Lung (tissue), 12 donors: Measurements from ENCODE around the gene MINAR1. TPM values are rescaled to one million over a fixed set of nuclear protein-coding genes. Genes with fewer than 3 reads are reported as not detected.

Experiments used
- ATAC-seq: fragments of 200-7000 bp; cut with Tn5 transposase; one replicate; pipeline ENCODE4 v1.9.1; 2020; ENCODE audit warnings: moderate number of reproducible peaks; ENCODE audit not compliant: insufficient read depth, low FRiP score
- DNase-seq, 3 donors: peaks; one replicate each; pipeline ENCODE4 v3.0.0-alpha.2; 2013 to 2017
- H3K27ac ChIP-seq, 2 donors: one replicate each; pipeline ENCODE4 v1.5.1; 2013; ENCODE audit warnings: mild to moderate bottlenecking in 2 of 2, moderate library complexity in 2 of 2, control low read depth in 1 of 2, inconsistent platforms in 1 of 2, low read depth in 1 of 2, low read length in 1 of 2
- H3K27me3 ChIP-seq, 3 donors: one replicate each; pipeline ENCODE4 v1.5.1; 2013; ENCODE audit warnings: low read length in 2 of 3; ENCODE audit not compliant: control insufficient read depth in 3 of 3, insufficient read depth in 3 of 3
- H3K36me3 ChIP-seq, 4 donors: one replicate each; pipeline ENCODE4 v1.5.1; 2013; ENCODE audit warnings: low read length in 4 of 4, mild to moderate bottlenecking in 1 of 4, moderate library complexity in 1 of 4; ENCODE audit not compliant: control insufficient read depth in 4 of 4, insufficient read depth in 4 of 4
- H3K4me1 ChIP-seq, 5 donors: one replicate each; pipeline ENCODE4 v1.5.1; 2013; ENCODE audit warnings: low read length in 5 of 5, mild to moderate bottlenecking in 2 of 5, moderate library complexity in 1 of 5; ENCODE audit not compliant: control insufficient read depth in 5 of 5, insufficient read depth in 5 of 5
- H3K4me3 ChIP-seq: one replicate; pipeline ENCODE4 v1.5.1; 2013; ENCODE audit warnings: mild to moderate bottlenecking, control low read depth, moderate library complexity
- H3K9ac ChIP-seq, 2 donors: one replicate each; pipeline ENCODE4 v1.5.1; 2013; ENCODE audit warnings: low read length in 2 of 2, control low read depth in 1 of 2; ENCODE audit not compliant: insufficient read depth in 1 of 2
- H3K9me3 ChIP-seq, 4 donors: one replicate each; pipeline ENCODE4 v1.5.1; 2013; ENCODE audit warnings: low read length in 3 of 4, mild to moderate bottlenecking in 1 of 4, moderate library complexity in 1 of 4; ENCODE audit not compliant: control insufficient read depth in 4 of 4, insufficient read depth in 3 of 4
- CTCF ChIP-seq: IDR thresholded peaks from 2 replicates; pipeline ENCODE4 v1.5.1; 2012; ENCODE audit warnings: mild to moderate bottlenecking; ENCODE audit errors: control extremely low read depth, extremely low read depth
- WGBS, 2 donors: extraction: QIAGEN DNeasy Blood & Tissue Kit; methylation state at CpG; one replicate each; pipeline ENCODE4 v1.1.7; 2013; 5-methylcytosine and 5-hydroxymethylcytosine counted together
- polyA plus RNA-seq, 2 donors: library from polyadenylated mRNA; stranded (reverse); fragments of 200-250 nt; gene quantifications; one replicate each; pipeline ENCODE4 v1.2.1, GENCODE V29; 2013
- total RNA-seq, 2 donors: library from RNA; depleted of rRNA in 1 of 2; stranded (reverse); fragments of >200 nt in 1 of 2; gene quantifications; one replicate each; pipeline ENCODE4 v1.2.1, GENCODE V29; 2014 to 2021
- donor health status: control.
- donor health status: control.
- donor health status: Bipolar disorder and iron deficiency.
- donor health status: healthy.
- donor health status: DM: yes; HTN: yes; CAD: no.

MINAR1 gene
- total and polyA plus RNA-seq, 4 donors: 0.10 to 0.37 (median 0.25) TPM

GRCh38 chr15:79397269-79397910 lies 34.7 kb upstream of the MINAR1 start:
- H3K36me3 ChIP-seq: no peaks in the 10 kb centered on the region
- peaks cover 0 to 4% (median 0%) of the 10 kb centered on the region in 3 donors for H3K27me3 ChIP-seq
- 59 to 77% methylated on average over 3 of the region's 3 CpGs for WGBS, 2 donors
- no peaks in the 10 kb centered on the region for H3K4me1 ChIP-seq
- ATAC-seq: no peak
- peaks cover 0 to 4% (median 0%) of the 10 kb centered on the region in 4 donors for H3K9me3 ChIP-seq
- H3K27ac ChIP-seq: no peak overlapping the region
- H3K4me3 ChIP-seq: no peak overlapping the region
- DNase-seq: no peak
- no peak overlapping the region for H3K9ac ChIP-seq
- TF ChIP-seq CTCF: no peak

GRCh38 chr15:79399606-79400005 lies 32.5 kb upstream of the MINAR1 start:
- peaks cover 0 to 4% (median 0%) of the 10 kb centered on the region in 3 donors for H3K27me3 ChIP-seq
- DNase-seq (no peak), ATAC-seq (no peak)
- H3K27ac ChIP-seq: no peak overlapping the region
- H3K36me3 ChIP-seq: no peaks in the 10 kb centered on the region
- no peaks in the 10 kb centered on the region for H3K9me3 ChIP-seq
- no peaks in the 10 kb centered on the region for H3K4me1 ChIP-seq
- 75 to 89% methylated on average over 4 of the region's 4 CpGs for WGBS, 2 donors
- H3K4me3 ChIP-seq: no peak overlapping the region
- no peak overlapping the region for H3K9ac ChIP-seq
- no peak for TF ChIP-seq CTCF

- TF ChIP-seq CTCF: no peak
- Histone ChIP-seq H3K9ac (no peak overlapping the region), H3K9me3 (no peaks in the 10 kb centered on the region), H3K4me1 (no peaks in the 10 kb centered on the region), H3K36me3 (no peaks in the 10 kb centered on the region), H3K27me3 (peaks cover 0 to 4% (median 0%) of the 10 kb centered on the region in 3 donors), H3K27ac (no peak overlapping the region), H3K4me3 (no peak overlapping the region)
- ATAC-seq (no peak), DNase-seq (no peak)
- WGBS, 2 donors: 65 to 84% methylated on average over 3 of the region's 3 CpGs
These were observed 31.5 kb upstream of the MINAR1 start for GRCh38 chr15:79400650-79401049.

GRCh38 chr15:79401301-79401700 lies 30.8 kb upstream of the MINAR1 start:
- WGBS, 2 donors: 20 to 58% methylated on average over 3 of the region's 3 CpGs
- Histone ChIP-seq H3K27ac (no peak overlapping the region), H3K4me1 (no peaks in the 10 kb centered on the region), H3K36me3 (no peaks in the 10 kb centered on the region), H3K27me3 (peaks cover 0 to 4% (median 0%) of the 10 kb centered on the region in 3 donors), H3K4me3 (no peak overlapping the region), H3K9me3 (no peaks in the 10 kb centered on the region), H3K9ac (no peak overlapping the region)
- TF ChIP-seq CTCF: no peak
- ATAC-seq: no peak
- DNase-seq: no peak
